GM19025 (cell line): ENCODE results near the gene NFKBIE.

Experiments
- ATAC-seq: cut with Tn5 transposase; IDR thresholded peaks from one replicate; pipeline ENCODE4 v1.9.1; 2021; ENCODE audit warnings: mild to moderate bottlenecking, low read depth, moderate library complexity; ENCODE audit not compliant: unreplicated experiment

The NFKBIE gene

GRCh38 chr6:44229376-44230033 lies 35.8 kb downstream of the NFKBIE start:
- ATAC-seq, result no peak

- ATAC-seq, result no peak
Measured at GRCh38 chr6:44228836-44229235, 36.5 kb downstream of the NFKBIE start.

GRCh38 chr6:44228433-44228832 lies 36.9 kb downstream of the NFKBIE start:
- ATAC-seq, result no peak

- no peak for ATAC-seq
Measured at GRCh38 chr6:44228031-44228430, 37.3 kb downstream of the NFKBIE start.

- ATAC-seq, result no peak
Measured at GRCh38 chr6:44227148-44227793, 38.1 kb downstream of the NFKBIE start.

GRCh38 chr6:44226368-44227147 lies 38.8 kb downstream of the NFKBIE start:
- no peak for ATAC-seq

GRCh38 chr6:44225579-44226325 lies 39.6 kb downstream of the NFKBIE start:
- ATAC-seq, result no peak

- ATAC-seq, result no peak
Measured at GRCh38 chr6:44224965-44225305, 40.4 kb downstream of the NFKBIE start.

GRCh38 chr6:44224029-44224964 lies 41.1 kb downstream of the NFKBIE start:
- no peak for ATAC-seq

- peak; percentile 53 for ATAC-seq
Measured at GRCh38 chr6:44223319-44224028, 41.9 kb downstream of the NFKBIE start, which contains the start of gene SLC29A1. Gene SLC29A1, plus strand, starts transcription at chr6:44223595. Its CDS starts 3,719 bp downstream, at chr6:44227314.

- ATAC-seq, result peak; percentile 1
Measured at GRCh38 chr6:44222486-44223318, 42.6 kb downstream of the NFKBIE start.

GRCh38 chr6:44221961-44222335 lies 43.4 kb downstream of the NFKBIE start:
- ATAC-seq, result no peak

GRCh38 chr6:44221291-44221960 lies 43.9 kb downstream of the NFKBIE start:
- peak; percentile 36 for ATAC-seq

- no peak for ATAC-seq
Measured at GRCh38 chr6:44220913-44221290, 44.4 kb downstream of the NFKBIE start.

- no peak for ATAC-seq
Measured at GRCh38 chr6:44219815-44220784, 45.3 kb downstream of the NFKBIE start.

- peak; percentile 61 for ATAC-seq
Measured at GRCh38 chr6:44219053-44219814, 46.1 kb downstream of the NFKBIE start.
